ENCODE data around the gene CDH19. TPM values are rescaled to one million over a fixed set of nuclear protein-coding genes. Genes with fewer than 3 reads are reported as not detected.

The CDH19 gene
- total and polyA plus RNA-seq, 10 of the 15 experiments (the other 5 are each of a cell fraction or from before 2014, with no cell fraction given): 0.01 TPM; not detected in 9

DNA sequence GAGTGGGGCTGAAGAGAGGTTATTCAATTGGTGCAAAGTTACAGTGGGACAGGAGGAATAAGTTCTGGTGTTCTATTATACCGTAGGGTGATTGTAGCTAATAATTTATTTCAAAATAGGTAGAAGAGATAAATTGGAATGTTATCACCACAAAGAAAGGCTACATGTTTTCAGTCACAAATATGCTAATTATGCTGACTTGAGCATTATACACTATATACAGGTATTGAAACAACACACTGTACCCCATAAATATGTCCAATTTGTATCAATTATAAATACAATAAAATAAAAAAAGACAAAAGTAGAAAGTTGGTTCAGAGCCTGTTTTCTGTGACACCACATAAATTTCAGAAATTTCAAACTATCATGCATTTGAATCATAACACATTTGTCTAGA is 97.7 kb downstream of the CDH19 start:
- no peaks in the 10 kb centered on the region for H4K20me1 ChIP-seq (ENCODE audit: control insufficient read depth, insufficient read depth)
- ATAC-seq (no peak), DNase-seq (ENCODE audit: low read depth, low spot score) (no peak), FAIRE-seq (no peak)
- BruUV-seq (replicated peaks): no TSS peak
- no peaks in the 10 kb centered on the region for H3K27me3 ChIP-seq (replicated peaks in 1 of 2; ENCODE audit: control insufficient read depth in 2 of 2, insufficient read depth in 2 of 2, low read length in 1 of 2)
- ChIA-PET POLR2A (no interaction called here), RAD21 (ENCODE audit: unreplicated experiment) (no interaction called here), CTCF (no interaction called here), SMC1A (ENCODE audit: uncharacterized antibody, unreplicated experiment) (no interaction called here)
- no peak overlapping the region for H3K9ac ChIP-seq (ENCODE audit: control insufficient read depth, insufficient read depth, low read length)
- H3K9me3 ChIP-seq (replicated peaks; ENCODE audit: control insufficient read depth, insufficient read depth, low read length): no peaks in the 10 kb centered on the region
- intact Hi-C loops (cut with micrococcal nuclease; ENCODE audit: unreplicated experiment): no loop called here
- TF ChIP-seq, protein P1, sequence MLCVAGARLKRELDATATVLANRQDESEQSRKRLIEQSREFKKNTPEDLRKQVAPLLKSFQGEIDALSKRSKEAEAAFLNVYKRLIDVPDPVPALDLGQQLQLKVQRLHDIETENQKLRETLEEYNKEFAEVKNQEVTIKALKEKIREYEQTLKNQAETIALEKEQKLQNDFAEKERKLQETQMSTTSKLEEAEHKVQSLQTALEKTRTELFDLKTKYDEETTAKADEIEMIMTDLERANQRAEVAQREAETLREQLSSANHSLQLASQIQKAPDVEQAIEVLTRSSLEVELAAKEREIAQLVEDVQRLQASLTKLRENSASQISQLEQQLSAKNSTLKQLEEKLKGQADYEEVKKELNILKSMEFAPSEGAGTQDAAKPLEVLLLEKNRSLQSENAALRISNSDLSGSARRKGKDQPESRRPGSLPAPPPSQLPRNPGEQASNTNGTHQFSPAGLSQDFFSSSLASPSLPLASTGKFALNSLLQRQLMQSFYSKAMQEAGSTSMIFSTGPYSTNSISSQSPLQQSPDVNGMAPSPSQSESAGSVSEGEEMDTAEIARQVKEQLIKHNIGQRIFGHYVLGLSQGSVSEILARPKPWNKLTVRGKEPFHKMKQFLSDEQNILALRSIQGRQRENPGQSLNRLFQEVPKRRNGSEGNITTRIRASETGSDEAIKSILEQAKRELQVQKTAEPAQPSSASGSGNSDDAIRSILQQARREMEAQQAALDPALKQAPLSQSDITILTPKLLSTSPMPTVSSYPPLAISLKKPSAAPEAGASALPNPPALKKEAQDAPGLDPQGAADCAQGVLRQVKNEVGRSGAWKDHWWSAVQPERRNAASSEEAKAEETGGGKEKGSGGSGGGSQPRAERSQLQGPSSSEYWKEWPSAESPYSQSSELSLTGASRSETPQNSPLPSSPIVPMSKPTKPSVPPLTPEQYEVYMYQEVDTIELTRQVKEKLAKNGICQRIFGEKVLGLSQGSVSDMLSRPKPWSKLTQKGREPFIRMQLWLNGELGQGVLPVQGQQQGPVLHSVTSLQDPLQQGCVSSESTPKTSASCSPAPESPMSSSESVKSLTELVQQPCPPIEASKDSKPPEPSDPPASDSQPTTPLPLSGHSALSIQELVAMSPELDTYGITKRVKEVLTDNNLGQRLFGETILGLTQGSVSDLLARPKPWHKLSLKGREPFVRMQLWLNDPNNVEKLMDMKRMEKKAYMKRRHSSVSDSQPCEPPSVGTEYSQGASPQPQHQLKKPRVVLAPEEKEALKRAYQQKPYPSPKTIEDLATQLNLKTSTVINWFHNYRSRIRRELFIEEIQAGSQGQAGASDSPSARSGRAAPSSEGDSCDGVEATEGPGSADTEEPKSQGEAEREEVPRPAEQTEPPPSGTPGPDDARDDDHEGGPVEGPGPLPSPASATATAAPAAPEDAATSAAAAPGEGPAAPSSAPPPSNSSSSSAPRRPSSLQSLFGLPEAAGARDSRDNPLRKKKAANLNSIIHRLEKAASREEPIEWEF (IDR thresholded peaks at IDR 0.05; ENCODE audit: insufficient replicate concordance, low read depth, low read length): no peak
- no peak for TF ChIP-seq SPI1 (IDR thresholded peaks at IDR 0.05; ENCODE audit: borderline replicate concordance, insufficient read depth, low read depth, low read length)
- no peak for TF ChIP-seq CHD2 (IDR thresholded peaks at IDR 0.05; ENCODE audit: borderline replicate concordance, low read depth, low read length)
- no peak for TF ChIP-seq EGR1 (IDR thresholded peaks at IDR 0.05; ENCODE audit: borderline replicate concordance in 1 of 2, low read depth in 2 of 2, low read length in 2 of 2)
- no peak for TF ChIP-seq JUNB (IDR thresholded peaks at IDR 0.05)
- TF ChIP-seq TCF7 (IDR thresholded peaks at IDR 0.05; ENCODE audit: borderline replicate concordance): no peak
- no peak for TF ChIP-seq SUZ12 (IDR thresholded peaks at IDR 0.05; ENCODE audit: unreplicated experiment)
- TF ChIP-seq SMC3 (IDR thresholded peaks at IDR 0.05; ENCODE audit: borderline replicate concordance, low read length): no peak
- no peak overlapping the region for H3K27ac ChIP-seq (ENCODE audit: control insufficient read depth, insufficient read depth)
- no peak overlapping the region for H3K4me3 ChIP-seq
- no peaks in the 10 kb centered on the region for H3K36me3 ChIP-seq (ENCODE audit: control insufficient read depth in 2 of 2, insufficient read depth in 2 of 2, low read length in 1 of 2)
- in situ Hi-C loops (cut with MboI): no loop called here
- no peaks in the 10 kb centered on the region for H3K4me1 ChIP-seq (ENCODE audit: control insufficient read depth, insufficient read depth, low read length)
- WGBS (ENCODE audit: insufficient coverage, insufficient replicate concordance, low lambda C conversion rate, missing lambda C conversion rate): 14% methylated on average over 1 of the region's 1 CpG
- H3K4me2 ChIP-seq (ENCODE audit: control insufficient read depth, insufficient read depth): no peak overlapping the region
- no peaks in the 10 kb centered on the region for H3K79me2 ChIP-seq (ENCODE audit: control insufficient read depth, insufficient read depth, low read length)
- no peak overlapping the region for H2AFZ ChIP-seq (ENCODE audit: control insufficient read depth, low read depth, low read length)

Measured in GM12878 (cell line).